Aorta (tissue), 5 donors: Measurements from ENCODE around the gene PPP3CA. TPM values are rescaled to one million over a fixed set of nuclear protein-coding genes. Genes with fewer than 3 reads are reported as not detected.
"Not testable (repeated sequence)": the region's sequence is repeated elsewhere in the genome, so short reads cannot be mapped to it uniquely, and the experiment has no call there.

Source experiments
- ATAC-seq: fragments of 200-7000 bp; cut with Tn5 transposase; one replicate; pipeline ENCODE4 v1.9.1; 2022; ENCODE audit warnings: moderate library complexity; ENCODE audit not compliant: low FRiP score
- DNase-seq, 2 donors: peaks; one replicate each; pipeline ENCODE4 v3.0.0-alpha.2; 2020
- H3K27ac ChIP-seq, 2 donors: one replicate each; pipeline ENCODE4 v1.5.1; 2013; ENCODE audit warnings: low read length in 2 of 2, mild to moderate bottlenecking in 2 of 2, moderate library complexity in 2 of 2, control low read depth in 1 of 2, inconsistent platforms in 1 of 2, low read depth in 1 of 2
- H3K27me3 ChIP-seq, 2 donors: one replicate each; pipeline ENCODE4 v1.6.1; 2013; ENCODE audit warnings: control low read depth in 1 of 2, low read length in 1 of 2, mild to moderate bottlenecking in 1 of 2, moderate library complexity in 1 of 2; ENCODE audit not compliant: insufficient read depth in 2 of 2, control insufficient read depth in 1 of 2
- H3K36me3 ChIP-seq, 2 donors: one replicate each; pipeline ENCODE4 v1.6.1; 2013; ENCODE audit warnings: control low read depth in 1 of 2, low read length in 1 of 2, mild to moderate bottlenecking in 1 of 2; ENCODE audit not compliant: insufficient read depth in 2 of 2, control insufficient read depth in 1 of 2
- H3K4me1 ChIP-seq, 2 donors: one replicate each; pipeline ENCODE4 v1.6.1; 2013; ENCODE audit warnings: low read length in 2 of 2, control low read depth in 1 of 2, mild to moderate bottlenecking in 1 of 2, moderate library complexity in 1 of 2; ENCODE audit not compliant: insufficient read depth in 2 of 2, control insufficient read depth in 1 of 2
- H3K4me3 ChIP-seq, 2 donors: one replicate each; pipeline ENCODE4 v1.5.1; 2013; ENCODE audit warnings: low read length in 2 of 2, control low read depth in 1 of 2, mild to moderate bottlenecking in 1 of 2
- H3K9me3 ChIP-seq: one replicate; pipeline ENCODE4 v1.6.1; 2013; ENCODE audit warnings: mild to moderate bottlenecking, low read length; ENCODE audit not compliant: control insufficient read depth
- WGBS, 2 donors: extraction: QIAGEN DNeasy Blood & Tissue Kit; methylation state at CpG; one replicate each; pipeline ENCODE4 v1.1.7; 2013; 5-methylcytosine and 5-hydroxymethylcytosine counted together
- intact Hi-C, 2 donors: fragments of 100-400 bp; cut with DNase I; formaldehyde crosslinking; loops; one replicate each; pipeline versions ENCODE4 v1.14.2 to v1.15.0; 2022
- polyA plus RNA-seq, 2 donors: library from polyadenylated mRNA; stranded (reverse); fragments of 200-250 nt; gene quantifications; one replicate each; pipeline ENCODE4 v1.2.3, GENCODE V29; 2013
- total RNA-seq, 2 donors: library from RNA; stranded (reverse); fragmentation: NEBNext Ultra II Directional; extraction: Animal tissue kit (Norgen Biotek cat#: 25700); gene quantifications; one replicate each; pipeline ENCODE4 v1.2.1, GENCODE V29; 2021
- donor health status: healthy with polysubstance abuse.
- donor health status: Bipolar disorder and iron deficiency.
- donor health status: DM: no; HTN: no; CAD: no.
- donor health status: DM: no; HTN: no; CAD: no.
- donor health status: DM: yes; HTN: yes; CAD: no.

Gene PPP3CA
- total and polyA plus RNA-seq, 4 donors: 6.8 to 56.4 (median 24.7) TPM

- 89 to 90% methylated on average over 6 of the region's 6 CpGs for WGBS, 2 donors
Measured at GRCh38 chr4:100991332-100992069, 355.8 kb downstream of the PPP3CA start.

GRCh38 chr4:100989401-100989800 lies 357.9 kb downstream of the PPP3CA start:
- no peaks in the 10 kb centered on the region for H3K4me1 ChIP-seq
- H3K36me3 ChIP-seq: no peaks in the 10 kb centered on the region
- intact Hi-C loops: no loop called here
- ATAC-seq: no peak
- DNase-seq: no peak
- no peaks in the 10 kb centered on the region for H3K9me3 ChIP-seq
- H3K27ac ChIP-seq: no peak overlapping the region
- no peaks in the 10 kb centered on the region for H3K27me3 ChIP-seq
- H3K4me3 ChIP-seq: no peak overlapping the region

More at GRCh38 chr4:100991332-100992069, 355.8 kb downstream of the PPP3CA start:
- ATAC-seq, H3K27ac ChIP-seq, H3K36me3 ChIP-seq, H3K4me3 ChIP-seq, H3K4me1 ChIP-seq, DNase-seq, H3K27me3 ChIP-seq, intact Hi-C loops, H3K9me3 ChIP-seq: not testable (repeated sequence)

DNA sequence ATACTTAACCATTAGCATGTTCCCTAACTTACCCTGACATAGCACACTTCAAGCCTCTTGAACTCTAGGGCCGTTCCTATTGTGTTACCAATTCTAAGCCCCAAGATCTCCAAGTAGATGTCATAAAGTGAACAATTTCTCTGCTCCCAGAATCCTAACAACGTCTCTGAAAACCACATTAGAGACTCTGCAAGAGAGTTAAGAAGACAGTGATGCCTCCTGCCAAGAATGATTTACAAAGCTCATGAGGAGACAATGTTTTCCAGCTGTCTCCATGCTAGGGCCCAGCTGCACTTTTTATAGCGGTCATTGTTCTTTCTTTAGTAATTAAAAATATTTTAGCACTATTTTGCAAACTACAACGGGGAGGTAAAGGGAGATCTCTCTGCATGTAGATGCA lies 358.4 kb downstream of the PPP3CA start:
- DNase-seq: no peak
- WGBS, 2 donors: 68 to 75% methylated on average over 4 of the region's 4 CpGs

DNA sequence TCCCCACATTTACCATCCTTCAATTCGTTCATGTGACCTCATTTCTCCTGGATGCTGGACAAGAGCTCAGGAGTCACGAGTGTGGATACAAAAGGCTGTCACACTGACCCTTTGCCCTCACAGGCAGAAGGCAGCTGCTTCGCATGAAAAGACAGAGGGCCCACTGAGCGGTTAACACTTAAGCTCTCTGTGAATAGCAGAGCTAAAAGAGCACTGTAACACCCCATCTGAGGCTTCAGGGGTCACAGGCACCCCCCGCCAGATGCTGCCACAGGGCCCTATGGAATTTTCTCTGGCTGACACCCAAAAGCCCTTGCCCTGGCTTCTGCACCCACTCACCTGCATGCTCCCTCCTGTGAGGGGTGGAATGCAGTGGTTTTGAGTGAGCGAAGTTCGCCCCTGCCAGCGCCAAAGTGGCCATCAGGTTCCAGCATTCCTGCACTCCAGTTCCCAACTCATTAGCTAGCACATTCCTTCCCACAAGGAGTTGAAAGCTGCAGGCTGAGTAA lies 360.9 kb downstream of the PPP3CA start:
- Histone ChIP-seq H3K4me1 (no peaks in the 10 kb centered on the region), H3K36me3 (no peaks in the 10 kb centered on the region), H3K27me3 (no peaks in the 10 kb centered on the region), H3K9me3 (no peaks in the 10 kb centered on the region), H3K4me3 (no peak overlapping the region), H3K27ac (no peak overlapping the region)
- intact Hi-C loops: no loop called here
- no peak for DNase-seq
- WGBS, 2 donors: 84 to 85% methylated on average over 8 of the region's 8 CpGs
- no peak for ATAC-seq

More for the DNA sequence above, 358.4 kb downstream of the PPP3CA start:
- no peak overlapping the region for H3K4me3 ChIP-seq
- no peaks in the 10 kb centered on the region for H3K27me3 ChIP-seq
- ATAC-seq: no peak
- no peaks in the 10 kb centered on the region for H3K9me3 ChIP-seq
- H3K27ac ChIP-seq: no peak overlapping the region
- no peaks in the 10 kb centered on the region for H3K36me3 ChIP-seq
- intact Hi-C loops: no loop called here
- H3K4me1 ChIP-seq: no peaks in the 10 kb centered on the region

GRCh38 chr4:100985576-100985975 lies 361.8 kb downstream of the PPP3CA start:
- no peaks in the 10 kb centered on the region for H3K4me1 ChIP-seq
- 94 to 100% methylated on average over 3 of the region's 3 CpGs for WGBS, 2 donors
- no peak for DNase-seq
- H3K27ac ChIP-seq: no peak overlapping the region
- H3K36me3 ChIP-seq: no peaks in the 10 kb centered on the region
- no peak overlapping the region for H3K4me3 ChIP-seq
- no peaks in the 10 kb centered on the region for H3K9me3 ChIP-seq
- no peaks in the 10 kb centered on the region for H3K27me3 ChIP-seq
- intact Hi-C loops: no loop called here
- ATAC-seq: no peak

DNA sequence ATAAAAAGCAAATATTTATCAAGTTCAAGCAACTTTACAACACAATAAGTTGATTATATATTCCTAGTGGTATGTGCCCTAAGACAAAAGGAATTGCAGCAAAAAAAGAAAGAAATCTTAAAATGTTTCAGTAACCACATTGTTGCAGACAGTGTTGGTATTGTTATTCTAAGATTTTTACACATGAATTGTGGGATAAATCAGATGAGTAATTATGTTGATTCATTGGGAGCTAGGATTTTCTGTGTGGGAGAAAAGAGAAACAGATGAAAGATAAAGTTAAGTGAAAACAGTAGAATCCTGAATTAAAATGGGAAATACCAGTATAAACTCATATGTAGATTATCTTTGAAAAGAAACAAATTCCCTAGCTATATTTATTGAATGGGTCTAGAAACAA lies 362.4 kb downstream of the PPP3CA start:
- no peaks in the 10 kb centered on the region for H3K9me3 ChIP-seq
- no peak for DNase-seq
- no peak for ATAC-seq
- no peaks in the 10 kb centered on the region for H3K27me3 ChIP-seq
- H3K4me3 ChIP-seq: no peak overlapping the region
- intact Hi-C loops: no loop called here
- H3K36me3 ChIP-seq: no peaks in the 10 kb centered on the region
- no peak overlapping the region for H3K27ac ChIP-seq
- no peaks in the 10 kb centered on the region for H3K4me1 ChIP-seq

DNA sequence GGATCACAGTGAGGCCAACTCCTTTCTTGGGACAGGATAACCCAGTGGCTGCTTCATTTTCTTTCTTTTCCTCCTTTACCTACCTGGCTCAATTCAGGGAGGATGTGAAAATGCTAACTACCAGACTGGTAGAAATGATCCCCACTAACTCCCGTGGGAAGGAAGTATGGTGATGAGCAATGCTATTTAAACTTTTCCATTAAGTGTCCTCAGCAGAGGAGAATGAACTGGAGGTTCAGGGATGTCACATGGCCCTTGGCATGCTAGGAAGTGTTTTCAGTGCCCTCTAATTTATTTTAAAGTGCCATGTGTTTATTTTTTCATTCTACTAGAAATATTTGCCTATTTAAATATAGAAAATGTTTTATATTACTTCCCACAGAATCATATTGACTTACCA lies 363.9 kb downstream of the PPP3CA start:
- DNase-seq: no peak
- intact Hi-C loops: no loop called here
- Histone ChIP-seq H3K4me3 (no peak overlapping the region), H3K27ac (no peak overlapping the region), H3K4me1 (no peaks in the 10 kb centered on the region), H3K9me3 (no peaks in the 10 kb centered on the region), H3K27me3 (no peaks in the 10 kb centered on the region), H3K36me3 (no peaks in the 10 kb centered on the region)
- ATAC-seq: no peak
- 70 to 73% methylated on average over 1 of the region's 1 CpG for WGBS, 2 donors

- Histone ChIP-seq H3K4me3 (no peak overlapping the region), H3K4me1 (no peaks in the 10 kb centered on the region), H3K36me3 (no peaks in the 10 kb centered on the region), H3K27me3 (no peaks in the 10 kb centered on the region), H3K27ac (no peak overlapping the region), H3K9me3 (no peaks in the 10 kb centered on the region)
- DNase-seq: no peak
- intact Hi-C loops: no loop called here
- ATAC-seq: no peak
- 72 to 76% methylated on average over 3 of the region's 3 CpGs for WGBS, 2 donors
Measured at GRCh38 chr4:100982345-100982744, 365.0 kb downstream of the PPP3CA start.

DNA sequence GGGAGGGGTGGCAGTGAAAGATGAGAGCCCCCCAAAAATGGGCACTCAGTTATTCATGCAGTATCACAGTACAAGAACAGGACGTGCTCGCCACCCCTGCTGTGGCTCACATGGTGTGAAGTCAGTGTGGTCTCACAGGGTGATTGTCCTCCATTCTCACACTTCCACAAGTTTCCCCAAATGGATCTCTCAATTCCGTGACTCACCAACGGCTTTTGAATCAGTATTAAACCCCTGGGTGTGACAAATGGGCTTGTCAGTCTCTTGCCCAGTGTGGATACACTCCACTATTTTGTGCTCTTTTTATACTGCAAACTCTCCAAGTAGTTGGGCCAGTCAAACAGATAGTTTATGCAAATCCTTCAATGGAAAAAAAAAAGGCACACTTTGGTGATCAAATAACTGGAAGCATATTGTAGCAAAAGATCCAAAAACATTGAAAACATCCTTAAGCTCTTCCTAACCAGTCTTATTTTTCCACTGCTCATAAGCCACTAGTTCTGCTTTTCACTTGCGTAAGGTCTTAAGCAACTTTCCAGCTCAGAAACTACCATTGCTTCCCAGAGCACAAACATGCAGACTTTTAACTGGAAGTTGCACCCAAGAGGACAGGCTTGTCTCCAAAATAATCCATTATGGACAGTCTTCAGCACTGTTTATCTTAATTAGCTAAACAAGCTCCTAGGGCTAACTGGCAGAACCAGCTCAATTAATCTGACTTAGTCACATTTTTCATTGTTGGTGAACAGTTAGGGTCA lies 365.7 kb downstream of the PPP3CA start:
- Histone ChIP-seq H3K4me3 (no peak overlapping the region), H3K9me3 (no peaks in the 10 kb centered on the region), H3K4me1 (no peaks in the 10 kb centered on the region), H3K27me3 (no peaks in the 10 kb centered on the region), H3K27ac (no peak overlapping the region), H3K36me3 (no peaks in the 10 kb centered on the region)
- 82 to 85% methylated on average over 5 of the region's 5 CpGs for WGBS, 2 donors
- intact Hi-C loops: no loop called here
- DNase-seq: no peak
- ATAC-seq: peak; percentile 87
